ENCODE results near the gene DENND1C.
"Not testable (repeated sequence)": the region's sequence is repeated elsewhere in the genome, so short reads cannot be mapped to it uniquely, and the experiment has no call there.

DENND1C gene

DNA sequence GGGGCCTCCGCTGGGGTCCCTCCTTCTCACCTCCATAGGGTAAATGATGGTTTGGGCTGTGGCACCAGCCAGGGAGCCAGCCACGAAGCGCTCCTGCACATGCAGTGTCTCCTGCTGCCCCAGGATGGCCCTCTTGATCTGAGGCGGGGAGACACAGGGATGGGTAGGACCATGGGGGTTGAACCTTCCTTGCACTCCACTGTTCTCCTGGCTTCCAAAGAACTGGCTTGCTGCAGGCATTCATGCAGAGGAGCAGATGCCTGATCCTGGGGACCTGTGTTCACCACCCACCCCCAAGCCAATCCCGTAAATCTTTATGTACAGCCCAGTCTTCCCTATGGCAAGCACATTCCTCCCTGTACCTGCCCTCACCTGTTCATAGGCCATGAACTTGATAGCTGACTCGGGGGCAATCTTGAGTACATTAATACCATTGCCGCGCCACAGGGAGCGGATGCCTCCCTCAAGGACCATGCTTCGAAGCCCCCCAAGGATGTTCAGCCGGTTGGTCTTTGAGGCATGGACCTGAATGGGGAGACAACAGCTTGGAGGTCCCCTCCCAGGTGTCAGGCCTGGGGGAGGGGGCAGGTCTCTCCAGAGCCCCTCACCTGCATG is 27.5 kb downstream of the DENND1C start:
- no peak for DNase-seq (ENCODE audit: low read depth in 2 of 2)

DNA sequence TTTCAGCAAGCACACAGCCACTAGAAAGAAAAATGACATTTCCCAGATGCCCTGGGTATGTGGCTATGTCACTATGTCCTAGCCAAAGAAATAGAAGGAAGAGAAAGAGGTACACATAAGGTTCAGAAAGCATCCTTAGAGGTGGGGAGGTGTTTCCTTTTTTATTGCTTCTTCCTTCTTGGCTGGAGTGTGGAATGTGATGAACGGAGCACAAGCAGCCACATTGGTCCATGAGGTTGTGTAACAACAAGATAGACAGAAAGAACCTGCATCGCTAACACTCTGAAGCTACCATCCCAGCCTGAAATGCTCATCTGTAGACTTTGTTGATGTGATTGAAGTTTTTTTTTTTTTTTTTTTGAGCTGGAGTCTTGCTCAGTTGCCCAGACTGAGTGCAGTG is 28.7 kb downstream of the DENND1C start:
- DNase-seq (ENCODE audit: low read depth in 2 of 2) = no peak

DNA sequence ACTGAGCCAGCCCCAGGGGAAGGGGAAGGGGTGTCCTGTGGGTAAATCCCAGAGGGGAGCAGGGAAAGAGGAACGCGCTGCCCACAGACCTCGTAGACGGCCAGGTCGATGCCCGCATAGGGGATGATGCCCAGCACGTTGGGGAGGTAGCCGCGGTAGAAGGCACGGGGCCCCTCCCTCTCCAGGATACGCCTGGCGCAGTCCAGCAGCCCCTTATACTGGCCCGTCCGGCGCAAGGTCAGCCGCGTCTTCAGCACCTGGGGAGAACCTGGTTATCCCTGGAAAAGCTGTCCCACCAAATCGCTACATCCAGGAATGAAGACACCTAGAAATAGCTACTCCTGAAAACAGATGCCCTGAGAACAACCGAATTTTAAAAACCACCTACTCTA is 29.4 kb downstream of the DENND1C start:
- no peak for DNase-seq (ENCODE audit: low read depth in 2 of 2)

DNA sequence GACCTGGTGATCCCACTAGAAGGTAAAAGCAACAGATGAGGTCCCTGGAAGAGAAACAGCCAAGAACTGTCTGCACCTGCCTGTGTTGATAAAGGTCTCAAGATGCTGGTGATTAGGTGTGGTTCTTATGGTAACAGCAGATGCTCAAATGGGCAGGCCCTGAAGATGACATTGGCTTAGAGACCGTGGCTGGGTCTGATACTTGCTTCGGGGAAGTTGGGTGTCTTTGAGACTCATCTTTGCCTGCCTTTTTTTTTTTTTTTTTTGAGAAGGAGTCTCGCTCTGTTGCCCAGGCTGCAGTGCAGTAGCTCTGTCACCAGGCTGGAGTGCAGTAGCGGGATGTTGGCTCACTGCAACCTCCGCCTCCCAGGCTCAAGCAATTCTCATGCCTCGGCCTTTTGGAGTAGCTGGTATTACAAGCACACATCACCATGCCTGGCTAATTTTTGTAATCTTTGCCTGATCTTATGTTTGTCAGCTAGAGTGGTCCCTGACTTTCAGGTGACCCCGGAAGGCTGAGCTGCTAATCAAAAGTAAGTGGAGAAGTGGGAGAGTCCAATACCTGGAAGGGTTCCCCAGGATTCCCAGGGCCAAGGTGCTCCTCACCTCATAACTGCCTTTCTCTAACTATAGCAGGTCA is 29.9 kb downstream of the DENND1C start:
- no peak for DNase-seq (ENCODE audit: low read depth in 2 of 2)

DNA sequence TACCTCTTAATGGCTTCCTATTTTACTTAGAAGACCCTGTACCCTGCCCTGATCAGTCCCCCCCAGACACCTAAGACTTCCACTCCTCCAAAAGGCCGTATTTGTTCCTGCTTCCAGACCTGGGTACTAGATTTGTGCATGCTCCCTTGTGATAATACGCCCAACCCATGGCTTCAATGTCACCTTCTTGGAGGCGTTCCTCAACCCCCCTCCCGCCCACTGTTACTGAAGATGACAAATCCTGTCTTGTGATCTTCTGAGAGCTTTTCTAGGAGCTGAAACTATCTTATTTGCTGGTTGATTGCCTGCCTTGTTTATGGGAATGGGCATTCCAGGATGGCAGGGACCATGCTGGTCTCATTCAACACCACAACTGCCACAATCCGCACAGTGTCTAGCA is 31.4 kb downstream of the DENND1C start:
- no peak for DNase-seq (ENCODE audit: low read depth in 2 of 2)

DNA sequence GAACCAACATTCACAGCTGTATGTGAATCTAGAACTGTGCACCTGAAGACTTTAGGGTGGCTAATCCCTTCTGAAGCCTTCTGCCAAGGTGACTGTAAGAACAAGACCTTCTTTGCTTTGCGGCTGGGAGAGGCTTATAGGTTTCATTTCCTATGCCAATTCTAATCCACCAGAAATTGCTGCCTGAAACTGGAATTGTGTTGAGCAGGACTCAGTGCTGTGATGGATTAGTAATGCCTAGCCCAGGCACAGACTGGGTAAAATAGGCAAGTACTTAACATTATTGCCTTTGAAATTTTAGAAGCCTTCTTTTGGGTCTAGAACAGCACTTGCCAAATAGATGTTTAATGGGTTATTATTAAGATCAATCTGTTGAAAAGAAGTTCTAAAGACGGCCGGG is 33.5 kb downstream of the DENND1C start:
- no peak for DNase-seq (ENCODE audit: low read depth in 2 of 2)

DNA sequence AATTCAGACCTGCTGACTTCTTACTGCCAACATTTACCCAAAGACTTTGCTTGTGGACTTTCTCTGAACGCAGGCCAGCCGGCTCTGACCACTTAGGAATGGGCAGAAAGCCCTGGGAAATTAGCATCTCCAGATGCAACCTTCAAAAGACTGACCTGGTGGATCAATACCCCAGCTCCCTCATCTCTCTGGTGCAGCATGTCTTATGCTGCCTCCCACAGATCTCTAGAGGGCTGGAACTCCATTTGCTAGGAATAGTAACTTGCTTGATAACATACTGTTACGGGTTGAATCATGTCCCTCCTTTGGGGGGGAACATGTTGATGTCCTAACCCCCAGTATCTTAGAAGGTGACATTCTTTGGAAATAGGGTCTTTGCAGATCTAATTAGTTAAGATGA is 35.1 kb downstream of the DENND1C start:
- no peak for DNase-seq (ENCODE audit: low read depth in 2 of 2)

DNA sequence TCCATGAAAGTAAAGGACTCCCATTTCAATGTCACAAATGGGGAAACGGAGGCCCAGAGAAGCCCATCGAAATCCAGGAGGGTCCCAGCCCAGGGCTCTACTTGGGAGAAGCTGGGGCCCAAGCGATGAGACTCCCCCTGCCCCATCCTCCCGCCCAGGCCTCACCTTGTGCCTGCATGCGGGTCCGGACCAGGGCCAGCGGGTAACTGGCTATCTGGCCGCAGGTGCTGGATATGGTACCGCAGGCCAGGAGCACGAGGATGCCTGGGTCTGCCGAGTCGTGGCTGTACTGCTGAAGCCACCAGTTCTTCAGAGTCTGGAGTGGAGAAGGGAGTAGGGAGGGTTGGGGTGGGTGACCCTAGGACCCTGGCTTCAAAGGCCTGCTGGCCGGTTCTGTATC is 37.6 kb downstream of the DENND1C start:
- no peak for DNase-seq (ENCODE audit: low read depth in 2 of 2)

DNA sequence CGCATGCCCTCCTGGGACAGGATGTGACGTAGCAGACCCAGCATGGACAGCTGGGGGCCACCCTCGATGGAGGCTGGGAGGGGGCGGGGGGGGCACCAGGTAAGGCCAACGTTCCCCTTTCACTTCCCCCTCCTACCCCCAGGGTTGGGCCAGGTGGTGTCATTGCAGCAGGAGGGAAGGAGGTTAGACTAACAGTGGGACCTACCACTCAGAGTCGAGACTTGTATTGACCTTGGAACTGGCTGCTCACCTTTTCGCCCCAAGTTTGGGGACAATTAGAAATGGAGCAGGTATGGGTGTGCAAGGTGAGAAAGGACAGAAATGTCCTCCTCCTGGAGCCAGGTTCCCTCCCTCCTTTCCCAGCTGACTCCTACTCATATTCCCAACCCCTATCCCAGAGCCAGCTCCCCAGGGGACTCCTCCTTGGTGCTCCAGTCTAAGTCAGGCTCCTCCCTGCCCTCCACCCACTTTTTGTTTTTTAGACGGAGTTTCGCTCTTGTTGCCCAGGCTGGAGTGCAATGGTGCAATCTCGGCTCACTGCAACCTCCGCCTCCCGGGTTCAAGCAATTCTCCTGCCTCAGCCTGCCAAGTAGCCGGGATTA is 39.4 kb downstream of the DENND1C start:
- no peak for DNase-seq (ENCODE audit: low read depth in 2 of 2)

DNA sequence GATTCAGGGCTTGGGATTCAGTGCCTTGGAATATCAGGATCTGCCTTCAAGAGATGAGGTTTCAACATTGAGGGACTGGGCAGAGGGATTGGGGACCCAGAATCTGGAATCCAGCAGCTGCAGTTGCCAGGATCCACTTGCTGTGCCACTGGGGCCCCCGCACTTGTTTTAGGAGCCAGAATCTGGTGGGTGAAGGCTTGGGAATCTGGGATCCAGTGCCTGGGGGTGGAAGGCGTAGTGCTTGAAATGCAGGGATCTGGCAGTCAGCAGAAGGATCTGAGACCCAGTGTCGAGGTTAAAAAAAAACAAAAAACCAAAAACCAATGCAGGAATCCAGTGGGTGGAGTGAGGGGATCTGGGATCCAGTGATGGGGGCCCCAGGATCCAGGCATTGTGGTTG is 40.7 kb downstream of the DENND1C start:
- DNase-seq (ENCODE audit: low read depth in 2 of 2) = no peak

DNA sequence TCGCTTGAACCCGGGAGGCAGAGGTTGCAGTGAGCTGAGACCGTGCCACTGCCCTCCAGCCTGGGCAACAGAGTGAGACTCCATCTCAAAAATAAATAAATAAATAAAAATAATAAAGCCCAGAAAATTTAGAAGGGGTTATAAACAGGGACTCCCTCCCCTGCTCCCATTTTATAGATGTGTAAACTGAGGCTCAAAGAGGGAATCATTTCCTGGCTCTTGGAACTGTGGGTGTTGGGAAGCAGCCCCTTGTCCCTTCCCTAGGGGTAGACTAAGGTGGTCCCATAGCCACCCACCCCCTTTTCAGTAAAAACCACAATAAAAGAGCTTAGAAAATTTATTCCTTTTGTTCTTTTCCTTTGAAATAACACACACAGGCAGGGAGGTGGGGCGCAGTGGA is 41.8 kb downstream of the DENND1C start:
- DNase-seq (ENCODE audit: low read depth in 2 of 2) = no peak

DNA sequence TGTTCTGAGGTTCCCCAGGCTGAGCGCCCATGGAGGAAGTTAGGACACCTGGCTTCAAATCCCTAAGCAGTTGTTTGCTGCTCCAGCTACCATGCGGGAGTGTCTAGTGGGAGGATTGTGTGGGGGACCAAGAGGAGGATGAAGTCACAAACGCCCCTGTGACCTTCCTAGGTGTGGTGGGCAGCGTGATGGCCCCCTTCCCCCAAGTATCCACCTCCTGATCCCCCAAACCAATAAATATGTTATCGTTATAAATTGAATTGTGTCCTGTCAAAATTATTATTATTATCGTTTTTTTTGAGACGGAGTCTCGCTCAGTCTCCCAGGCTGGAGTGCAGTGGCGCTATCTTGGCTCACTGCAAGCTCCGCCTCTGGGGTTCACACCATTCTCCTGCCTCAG is 47.9 kb downstream of the DENND1C start, which contains the start of gene SLC25A41:
Gene SLC25A41 (minus strand): TSS at position 101 of the 400 bp plus-strand sequence. CDS start 70 bp downstream, at position 31.
- DNase-seq (ENCODE audit: low read depth in 2 of 2) = no peak

DNA sequence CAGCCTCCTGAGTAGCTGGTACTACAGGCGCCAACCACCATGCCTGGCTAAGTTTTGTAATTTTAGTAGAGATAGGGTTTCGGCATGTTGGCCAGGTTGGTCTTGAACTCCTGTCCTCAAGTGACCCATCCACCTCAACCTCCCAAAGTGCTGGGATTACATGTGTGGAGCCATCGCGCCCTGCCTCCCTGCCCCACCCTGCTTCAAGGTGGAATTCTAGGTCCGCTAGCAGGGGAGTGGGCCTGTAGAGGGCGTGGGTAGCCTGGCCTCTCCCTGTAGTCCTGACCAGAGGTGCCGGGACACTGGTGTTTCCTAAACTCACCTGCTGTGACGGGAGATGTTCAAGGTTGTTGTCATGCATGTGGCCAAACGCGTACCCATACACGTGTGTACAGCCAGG is 48.4 kb downstream of the DENND1C start:
- no peak for DNase-seq (ENCODE audit: low read depth in 2 of 2)

DNA sequence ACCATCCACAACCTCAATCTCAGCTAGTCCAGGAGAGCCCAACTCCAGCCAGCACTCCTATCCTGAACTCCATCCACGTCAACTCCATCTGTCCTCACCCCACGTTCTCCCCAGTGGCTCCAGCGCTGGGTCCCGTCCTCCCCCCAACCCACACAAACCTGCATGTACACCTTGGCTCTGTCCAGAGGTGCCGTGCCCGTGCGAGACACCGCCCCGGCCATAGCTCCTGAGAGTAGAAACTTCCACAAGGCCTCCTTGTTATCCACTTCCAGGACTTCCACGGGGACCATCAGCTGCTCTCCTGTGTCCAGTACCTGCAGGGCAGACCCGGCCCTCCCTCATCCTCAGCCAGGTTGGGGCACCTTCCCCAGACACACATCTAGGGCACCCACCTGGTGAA is 49.7 kb downstream of the DENND1C start:
- no peak for DNase-seq (ENCODE audit: low read depth in 2 of 2)

DNA sequence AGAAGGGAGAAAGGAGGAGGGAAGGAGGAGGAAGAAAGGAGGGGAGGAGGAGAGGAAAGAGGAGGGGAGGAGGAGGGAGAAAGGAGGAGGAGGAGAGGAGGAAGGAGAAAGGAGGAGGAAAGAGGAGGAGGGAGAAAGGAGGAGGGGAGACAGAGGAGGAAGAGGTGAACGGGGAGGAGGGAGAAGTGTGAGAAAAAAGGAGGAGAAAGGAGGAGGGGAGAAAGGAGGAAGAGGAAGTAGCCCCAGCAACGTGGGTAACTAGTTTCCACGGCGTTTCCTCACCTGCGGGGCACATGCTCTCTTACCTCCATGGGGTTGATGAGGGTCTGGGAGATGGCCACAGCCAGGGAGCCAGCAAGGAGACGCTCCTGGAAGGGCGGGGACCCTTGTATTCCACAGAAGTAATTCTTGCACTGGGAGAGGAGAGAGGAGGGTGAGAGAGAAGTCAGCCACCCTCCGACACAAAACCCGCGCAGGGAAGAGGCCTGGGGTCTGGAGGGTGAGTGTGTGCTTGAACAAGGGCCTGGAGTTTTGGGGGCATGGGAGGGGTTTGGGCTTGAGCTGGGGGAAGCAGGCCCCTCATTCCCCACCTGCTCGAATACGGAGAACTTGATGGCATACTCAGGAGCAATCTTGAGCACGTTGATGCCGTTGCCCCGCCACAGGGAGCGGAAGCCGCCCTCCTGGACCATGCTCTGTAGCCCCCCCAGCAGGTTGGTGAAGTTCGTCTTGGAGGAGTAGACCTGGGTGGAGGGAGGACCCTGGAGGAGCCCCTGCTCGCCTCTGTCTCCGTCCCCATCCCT is 52.0 kb downstream of the DENND1C start:
- DNase-seq (ENCODE audit: low read depth in 2 of 2) = no peak

DNA sequence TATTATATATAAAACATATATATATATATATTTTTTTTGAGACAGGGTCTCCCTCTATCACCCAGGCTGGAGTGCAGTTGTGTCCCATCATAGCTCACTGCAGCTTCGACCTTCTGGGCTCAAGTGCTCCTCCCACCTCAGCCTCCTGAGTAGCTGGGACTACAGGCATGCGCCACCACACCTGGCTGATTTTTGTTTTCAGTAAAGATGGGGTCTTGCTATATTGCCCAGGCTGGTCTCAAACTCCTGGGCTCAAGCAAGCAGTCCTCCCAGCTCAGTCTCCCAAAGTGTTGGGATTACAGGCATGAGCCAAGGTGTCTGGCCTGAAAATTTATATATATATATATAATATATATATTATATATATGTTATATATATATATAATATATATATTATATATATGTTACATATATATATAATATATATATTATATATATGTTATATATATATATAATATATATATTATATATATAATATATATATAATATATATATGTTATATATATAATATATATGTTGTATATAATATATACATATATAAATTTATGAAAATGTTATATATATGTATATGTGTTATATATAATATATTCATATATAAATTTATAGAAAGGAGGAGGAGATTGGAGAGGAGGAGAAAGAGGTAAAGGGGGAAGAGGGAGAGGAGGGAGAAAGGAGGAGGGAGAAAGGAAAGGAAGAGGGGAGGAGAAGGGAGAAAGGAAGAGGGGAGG is 52.7 kb downstream of the DENND1C start:
- not testable (repeated sequence) for DNase-seq (ENCODE audit: low read depth in 2 of 2)

DNA sequence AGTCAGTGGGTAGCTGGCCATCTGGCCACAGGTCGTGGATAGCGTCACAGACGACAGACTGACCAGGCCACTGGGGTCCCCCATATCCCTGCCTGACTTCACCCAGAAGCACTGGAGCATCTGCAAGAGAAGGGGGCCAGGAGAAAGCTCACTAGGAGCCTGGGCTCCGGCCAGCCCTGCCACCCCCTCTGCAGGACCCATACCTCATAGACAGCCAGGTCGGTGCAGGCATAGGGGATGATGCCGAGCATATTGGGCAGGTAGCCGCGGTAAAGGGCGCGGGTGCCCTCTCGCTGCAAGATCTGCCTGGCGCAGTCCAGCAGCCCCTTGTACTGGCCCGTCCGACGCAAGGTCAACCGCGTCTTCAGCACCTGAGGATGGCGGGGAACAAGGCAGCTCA is 54.5 kb downstream of the DENND1C start:
- DNase-seq (ENCODE audit: low read depth in 2 of 2) = no peak

DNA sequence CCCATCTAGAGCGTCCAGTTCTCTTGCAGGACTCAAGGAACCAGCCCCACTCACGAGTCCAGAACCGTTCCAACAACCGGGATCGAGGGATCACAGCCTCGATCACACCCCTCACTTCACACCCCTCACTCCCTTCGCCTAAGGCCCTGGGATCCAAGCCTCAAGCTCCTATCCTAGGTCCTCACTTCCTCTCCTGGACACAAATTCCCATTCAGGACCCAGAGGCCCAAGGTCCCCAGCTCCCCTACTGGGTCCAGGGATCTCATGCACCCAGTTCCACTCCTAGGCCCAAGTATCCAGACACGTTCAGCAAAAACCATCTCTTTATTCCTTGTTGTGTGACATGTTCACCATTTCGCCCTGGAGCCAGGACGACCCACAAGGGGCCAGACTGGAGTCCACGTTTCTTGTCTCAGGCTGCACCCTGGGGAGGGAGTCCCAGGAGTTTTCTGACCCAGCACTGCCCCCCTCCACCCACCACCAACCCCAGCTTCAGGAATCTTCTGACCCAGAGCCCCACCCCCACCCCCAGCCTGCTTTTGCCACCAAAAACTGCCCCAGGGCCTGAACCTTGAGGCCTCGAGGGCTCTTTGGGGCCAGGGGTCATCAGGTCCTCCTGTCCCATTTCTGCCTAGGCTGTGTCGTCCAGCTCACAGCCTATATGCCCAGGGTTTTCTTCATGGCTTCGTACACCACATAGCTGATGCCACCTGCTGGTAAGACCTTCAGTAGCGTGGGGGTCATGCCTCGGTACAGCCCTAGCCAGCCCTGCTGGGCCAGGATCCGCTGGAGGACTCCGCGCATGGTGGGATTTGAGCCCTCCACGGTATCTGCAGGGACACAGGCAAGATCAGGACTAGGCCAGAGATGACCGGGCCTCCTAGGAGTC is 55.6 kb downstream of the DENND1C start:
- DNase-seq (ENCODE audit: low read depth in 2 of 2) = no peak

DNA sequence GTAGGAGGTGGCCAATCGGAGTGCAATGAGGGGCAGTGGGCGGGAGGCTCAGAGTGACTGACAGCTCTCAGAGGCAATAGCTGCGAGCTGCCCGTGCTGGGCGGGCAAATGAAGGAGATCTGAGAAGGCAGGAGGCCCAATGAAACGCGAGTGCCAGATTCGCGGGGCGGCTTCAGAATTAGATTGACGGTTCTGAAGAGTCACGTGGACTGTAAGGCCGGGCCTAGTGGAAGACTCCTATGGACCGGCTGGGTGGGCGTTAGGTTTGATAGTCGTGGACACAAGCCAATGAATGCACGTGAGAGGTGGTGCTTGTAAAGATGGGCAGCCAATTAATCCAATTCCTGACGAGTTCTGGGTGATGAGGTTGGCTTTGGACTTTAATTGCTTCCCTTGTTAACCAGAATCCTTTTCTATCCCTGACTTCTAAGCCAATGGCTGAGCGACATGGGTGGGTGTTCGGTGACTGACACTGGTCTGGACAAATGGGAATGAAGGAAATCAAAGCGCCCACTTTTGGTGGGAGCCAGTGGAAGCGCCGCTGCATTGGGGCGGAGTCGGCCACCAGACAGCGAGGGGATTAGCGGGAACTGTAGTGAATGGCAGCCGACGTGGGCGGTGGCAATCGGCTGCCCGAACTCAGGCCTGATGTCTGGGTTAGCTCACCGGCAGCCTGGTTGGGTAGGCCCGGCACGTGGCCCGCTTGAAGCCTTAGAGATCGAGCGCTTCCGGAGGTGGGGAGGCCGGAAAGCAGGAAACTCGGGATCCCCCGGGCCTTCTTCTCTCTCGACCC is 56.5 kb downstream of the DENND1C start:
- DNase-seq (ENCODE audit: low read depth in 2 of 2) = peak; percentile 99 to 100

Measured in stimulated activated CD8-positive, alpha-beta memory T cell treated with anti-CD3 and anti-CD28 coated beads, Interleukin-7, amount 100 ng/mL, for 4 hours (primary cell).